H1 (cell line): ENCODE measurements around the gene ZNF692. TPM values are rescaled to one million over a fixed set of nuclear protein-coding genes. Genes with fewer than 3 reads are reported as not detected.

ENCODE experiments used
- CTCF ChIA-PET: fragments of 300-600 bp; sonication (Branson Sonifier 250); formaldehyde crosslinking; loops from one replicate; lab custom pipeline; 2021; ENCODE audit not compliant: partially characterized antibody; lab: Charles Lee
- POLR2A ChIA-PET: fragments of 300-600 bp; sonication (Branson Sonifier 250); formaldehyde crosslinking; loops from one replicate; lab custom pipeline; 2021; ENCODE audit warnings: inconsistent platforms; ENCODE audit not compliant: partially characterized antibody; lab: Charles Lee
- DNase-seq, 2 experiments: peaks; one replicate each; pipeline versions ENCODE4 v3.0.0 to v3.0.0-alpha.2; 2010 to 2022; ENCODE audit warnings: low spot score in 2 of 2, low read depth in 1 of 2, mixed read lengths in 1 of 2
- FAIRE-seq: peaks from 2 replicates; lab custom pipeline; 2011; peaks lifted over from hg19 to GRCh38; lab: Jason Lieb, UNC
- H2AFZ ChIP-seq: 2 replicates; pipeline ENCODE4 v1.8.1; 2012; ENCODE audit warnings: low read length, inconsistent platforms
- H2AK5ac ChIP-seq: 2 replicates; pipeline ENCODE4 v1.6.1; 2013; ENCODE audit warnings: low read depth, low read length
- H2BK120ac ChIP-seq: replicated peaks from 2 replicates; pipeline ENCODE3; 2013; ENCODE audit warnings: low read depth, low read length, inconsistent platforms
- H2BK12ac ChIP-seq: 2 replicates; pipeline ENCODE4 v1.6.1; 2013; ENCODE audit warnings: low read depth, low read length
- H2BK15ac ChIP-seq: 2 replicates; pipeline ENCODE4 v1.6.1; 2013; ENCODE audit warnings: low read length
- H2BK20ac ChIP-seq: 2 replicates; pipeline ENCODE4 v1.6.1; 2013; ENCODE audit warnings: low read length
- H2BK5ac ChIP-seq: 2 replicates; pipeline ENCODE4 v1.6.1; 2013; ENCODE audit warnings: low read depth, low read length
- H3K14ac ChIP-seq: 2 replicates; pipeline ENCODE4 v1.6.1; 2013; ENCODE audit warnings: inconsistent platforms; ENCODE audit not compliant: insufficient read length
- H3K18ac ChIP-seq: 2 replicates; pipeline ENCODE4 v1.6.1; 2013; ENCODE audit warnings: low read length; ENCODE audit errors: extremely low read depth
- H3K23ac ChIP-seq: 2 replicates; pipeline ENCODE4 v1.6.1; 2013; ENCODE audit warnings: inconsistent platforms; ENCODE audit not compliant: insufficient read length
- H3K23me2 ChIP-seq: 2 replicates; pipeline ENCODE4 v1.6.1; 2013; ENCODE audit warnings: low read depth, low read length
- H3K27ac ChIP-seq: 2 replicates; pipeline ENCODE4 v1.6.1; 2011; ENCODE audit warnings: low read depth, low read length, inconsistent platforms
- H3K27me3 ChIP-seq, 4 experiments: replicated peaks in 1 of 4; 1 replicate in 1 of 4; 2 replicates in 3 of 4; pipeline versions ENCODE4 v1.6.1 to v1.8.1; 2011 to 2013; ENCODE audit warnings: low read length in 3 of 4, mild to moderate bottlenecking in 3 of 4, inconsistent platforms in 2 of 4, mixed read lengths in 2 of 4, moderate library complexity in 1 of 4; ENCODE audit not compliant: control insufficient read depth in 3 of 4, insufficient read depth in 3 of 4; ENCODE audit errors: extremely low read depth in 1 of 4
- H3K36me3 ChIP-seq, 4 experiments: 2 replicates each; pipeline versions ENCODE4 v1.6.1 to v1.8.1; 2011 to 2013; ENCODE audit warnings: mild to moderate bottlenecking in 4 of 4, low read length in 3 of 4, moderate library complexity in 2 of 4, control low read depth in 1 of 4, inconsistent platforms in 1 of 4; ENCODE audit not compliant: insufficient read depth in 4 of 4, control insufficient read depth in 2 of 4
- H3K4ac ChIP-seq: replicated peaks from 2 replicates; pipeline ENCODE3; 2013; ENCODE audit warnings: low read length, low read depth, mixed read lengths, inconsistent platforms; ENCODE audit not compliant: insufficient read length
- H3K4me1 ChIP-seq, 4 experiments: replicated peaks in 1 of 4; 1 replicate in 1 of 4; 2 replicates in 3 of 4; pipeline versions ENCODE4 v1.6.1 to v1.8.1; 2011 to 2013; ENCODE audit warnings: low read length in 3 of 4, inconsistent platforms in 2 of 4, mixed read lengths in 1 of 4; ENCODE audit not compliant: insufficient read depth in 4 of 4, control insufficient read depth in 3 of 4
- H3K4me2 ChIP-seq, 2 experiments: 2 replicates each; pipeline versions ENCODE4 v1.6.1 to v1.8.1; 2011 to 2013; ENCODE audit warnings: low read depth in 2 of 2, low read length in 2 of 2, control low read depth in 1 of 2, inconsistent platforms in 1 of 2, mild to moderate bottlenecking in 1 of 2; ENCODE audit not compliant: insufficient read depth in 1 of 2
- H3K4me3 ChIP-seq, 4 experiments: fragments of 200-600, 300-600 bp in 1 of 4; sonication (generic), shearing (Covaris generic), sonication (Bioruptor Twin) in 1 of 4; 2 replicates each; pipeline versions ENCODE4 v1.5.1 to v1.8.1; 2011 to 2016; ENCODE audit warnings: low read length in 4 of 4, low read depth in 3 of 4, control low read depth in 2 of 4, inconsistent platforms in 2 of 4, mild to moderate bottlenecking in 2 of 4, mixed read lengths in 1 of 4, moderate library complexity in 1 of 4; ENCODE audit not compliant: insufficient read depth in 2 of 4; ENCODE audit errors: extremely low read depth in 1 of 4
- H3K56ac ChIP-seq: replicated peaks from 2 replicates; pipeline ENCODE3; 2013; ENCODE audit warnings: low read depth, mild to moderate bottlenecking, mixed read lengths, low read length, inconsistent platforms; ENCODE audit not compliant: insufficient read length
- H3K79me1 ChIP-seq: 2 replicates; pipeline ENCODE4 v1.6.1; 2013; ENCODE audit warnings: low read depth, low read length, control low read depth
- H3K79me2 ChIP-seq, 2 experiments: 2 replicates each; pipeline versions ENCODE4 v1.6.1 to v1.8.1; 2012 to 2013; ENCODE audit warnings: low read length in 2 of 2, mild to moderate bottlenecking in 2 of 2, inconsistent platforms in 1 of 2; ENCODE audit not compliant: insufficient read depth in 2 of 2, control insufficient read depth in 1 of 2
- H3K9ac ChIP-seq, 4 experiments: replicated peaks in 1 of 4; 1 replicate in 1 of 4; 2 replicates in 3 of 4; pipeline versions ENCODE4 v1.6.1 to v1.8.1; 2011 to 2013; ENCODE audit warnings: low read depth in 3 of 4, low read length in 3 of 4, control low read depth in 2 of 4, mild to moderate bottlenecking in 2 of 4, moderate library complexity in 2 of 4, inconsistent platforms in 1 of 4; ENCODE audit errors: extremely low read depth in 1 of 4
- H3K9me3 ChIP-seq, 2 experiments: 2 replicates each; pipeline versions ENCODE4 v1.6.1 to v1.8.1; 2012 to 2013; ENCODE audit warnings: mild to moderate bottlenecking in 2 of 2, moderate library complexity in 2 of 2, control low read depth in 1 of 2, inconsistent platforms in 1 of 2, low read depth in 1 of 2, low read length in 1 of 2, mixed read lengths in 1 of 2; ENCODE audit not compliant: insufficient read depth in 2 of 2
- H4K20me1 ChIP-seq, 2 experiments: replicated peaks in 1 of 2; 2 replicates each; pipeline versions ENCODE3 to v1.8.1; 2011 to 2013; ENCODE audit warnings: inconsistent platforms in 2 of 2, low read length in 2 of 2, mild to moderate bottlenecking in 1 of 2; ENCODE audit not compliant: insufficient read depth in 2 of 2, control insufficient read depth in 1 of 2
- H4K5ac ChIP-seq: 2 replicates; pipeline ENCODE4 v1.6.1; 2013; ENCODE audit warnings: low read length, low read depth, mixed read lengths, inconsistent platforms; ENCODE audit not compliant: insufficient read length
- H4K8ac ChIP-seq: 2 replicates; pipeline ENCODE4 v1.8.0; 2013; ENCODE audit warnings: mild to moderate bottlenecking, moderate library complexity, low read length, inconsistent platforms; ENCODE audit not compliant: insufficient read depth; ENCODE audit errors: extremely low read depth
- H4K91ac ChIP-seq: replicated peaks from 2 replicates; pipeline ENCODE3; 2013; ENCODE audit warnings: low read length, mixed read lengths, inconsistent platforms; ENCODE audit not compliant: insufficient read length
- BACH1 ChIP-seq: IDR thresholded peaks from 2 replicates; pipeline ENCODE4 v1.6.1; 2012; ENCODE audit warnings: low read length, improper control_type of control experiment
- CTBP2 ChIP-seq: IDR thresholded peaks from 2 replicates; pipeline ENCODE4 v1.7.0; 2011; ENCODE audit warnings: borderline replicate concordance, mild to moderate bottlenecking, moderate library complexity, mixed read lengths, low read length; ENCODE audit not compliant: insufficient read depth, insufficient read length
- FOSL1 ChIP-seq: IDR thresholded peaks from 2 replicates; pipeline ENCODE4 v1.6.1; 2011; ENCODE audit warnings: mild to moderate bottlenecking, low read depth, low read length, moderate library complexity; ENCODE audit not compliant: insufficient read depth
- NANOG ChIP-seq: IDR thresholded peaks from 2 replicates; pipeline ENCODE4 v1.6.1; 2011; ENCODE audit warnings: low read length, low read depth, mild to moderate bottlenecking, inconsistent platforms; ENCODE audit not compliant: insufficient read depth, poor library complexity, severe bottlenecking
- NRF1 ChIP-seq: IDR thresholded peaks from 2 replicates; pipeline ENCODE4 v1.6.1; 2011; ENCODE audit warnings: mild to moderate bottlenecking, low read depth, low read length, improper control_type of control experiment
- POLR2AphosphoS5 ChIP-seq: IDR thresholded peaks from 2 replicates; pipeline ENCODE4 v1.6.1; 2011; ENCODE audit warnings: low read depth, low read length
- SIRT6 ChIP-seq: IDR thresholded peaks from one replicate; pipeline ENCODE4 v1.7.1; 2012; ENCODE audit warnings: low read length, inconsistent platforms
- TAF1 ChIP-seq: IDR thresholded peaks from 2 replicates; pipeline ENCODE4 v1.6.1; 2011; ENCODE audit warnings: mild to moderate bottlenecking, low read depth, low read length
- TBP ChIP-seq: IDR thresholded peaks from 2 replicates; pipeline ENCODE4 v1.6.1; 2011; ENCODE audit warnings: low read depth, low read length, improper control_type of control experiment
- WGBS, 2 experiments: shearing (Covaris generic) in 1 of 2; methylation state at CpG; one replicate each; pipeline versions ENCODE4 v1.1.6 to v1.1.7; 2013 to 2015; ENCODE audit warnings: low lambda C conversion rate in 2 of 2, mixed read lengths in 2 of 2, inconsistent platforms in 1 of 2, low coverage in 1 of 2, missing lambda C conversion rate in 1 of 2; ENCODE audit not compliant: insufficient replicate concordance in 2 of 2, insufficient coverage in 1 of 2, insufficient read length in 1 of 2; ENCODE audit errors: extremely low coverage in 1 of 2, missing lambda C conversion rate in 1 of 2; 5-methylcytosine and 5-hydroxymethylcytosine counted together
- polyA plus RNA-seq, 7 experiments: library from polyadenylated mRNA; depleted of rRNA in 3 of 7; stranded (reverse) in 5 of 7; unstranded in 2 of 7; fragments of >200 nt in 5 of 7; fragments of 200-250 nt in 2 of 7; gene quantifications; 1 replicate in 5 of 7; 2 replicates in 1 of 7; 4 replicates in 1 of 7; pipeline versions ENCODE4 v1.2.1 to v1.2.3, GENCODE V29; 2011 to 2013; ENCODE audit warnings: missing spikeins in 2 of 7, mixed read lengths in 2 of 7
- total RNA-seq: library from RNA; stranded (reverse); fragmentation: NEBNext Ultra II Directional; extraction: Animal tissue kit (Norgen Biotek cat#: 25700); gene quantifications from 2 replicates; pipeline ENCODE4 v1.2.1, GENCODE V29; 2021
- TF ChIP-seq, protein P1 (sequence below): IDR thresholded peaks from 2 replicates; pipeline ENCODE4 v1.6.1; 2012; ENCODE audit warnings: low read length, inconsistent platforms

Gene ZNF692
- total and polyA plus RNA-seq, 2 of the 8 experiments (the other 6 are each of a cell fraction or from before 2014, with no cell fraction given): 38.4 to 52.3 TPM

DNA sequence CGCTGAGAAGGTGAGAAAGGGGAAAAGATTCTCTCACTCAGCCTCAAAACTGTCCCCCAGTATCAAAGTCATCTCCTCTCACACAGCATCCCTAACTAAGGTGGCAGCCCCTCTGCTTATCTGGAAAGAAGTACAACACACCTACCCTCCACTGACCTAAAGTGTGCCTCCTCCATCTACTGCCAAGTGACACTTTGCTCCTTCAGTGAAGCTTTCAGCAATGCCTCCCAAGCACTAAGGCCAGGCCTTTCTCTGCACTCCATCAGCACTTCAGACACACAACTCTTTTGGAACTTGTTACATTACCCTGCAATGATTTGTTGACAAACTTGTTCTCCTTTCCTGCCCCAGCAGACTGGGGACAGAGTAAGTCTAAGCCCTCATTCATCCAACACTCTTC, 34.6 kb downstream of the ZNF692 start:
- Histone ChIP-seq H3K9ac (0 out of 7 replicates have a peak overlapping the region, but pooled peaks of 1 of the 4 experiments have one; percentile 27), H4K5ac (no peak overlapping the region), H4K91ac (no peak overlapping the region), H3K27ac (no peak overlapping the region), H3K14ac (no peak overlapping the region), H3K79me1 (peaks cover 13% of the 10 kb centered on the region), H3K4me3 (peak overlapping the region in 1 of 4 experiments; percentile 88; a peak in 1 of 8 replicates), H2BK15ac (no peak overlapping the region), H3K23ac (no peak overlapping the region), H3K79me2 (peaks cover 0 to 58% of the 10 kb centered on the region in 2 experiments; a peak in 3 of 4 replicates), H3K56ac (no peak overlapping the region), H3K4ac (no peak overlapping the region), H2BK5ac (no peak overlapping the region), H3K27me3 (no peaks in the 10 kb centered on the region), H3K4me2 (peak overlapping the region; percentile 80 to 81; a peak in 3 of 4 replicates), H2AK5ac (no peak overlapping the region), H3K4me1 (peaks cover 0 to 5% (median 1%) of the 10 kb centered on the region in 4 experiments; a peak in 5 of 7 replicates), H4K20me1 (peaks cover 0 to 7% of the 10 kb centered on the region in 2 experiments), H4K8ac (no peak overlapping the region), H3K23me2 (peaks cover 10% of the 10 kb centered on the region), H3K18ac (no peak overlapping the region), H3K9me3 (no peaks in the 10 kb centered on the region), H2BK12ac (no peak overlapping the region), H2BK120ac (no peak overlapping the region), H2BK20ac (no peak overlapping the region), H3K36me3 (peaks cover 0 to 22% (median 9%) of the 10 kb centered on the region in 4 experiments; a peak in 6 of 8 replicates), H2AFZ (no peak overlapping the region)
- DNase-seq (no peak), FAIRE-seq (no peak)
- TF ChIP-seq POLR2AphosphoS5 (no peak), NRF1 (no peak), NANOG (no peak), TAF1 (no peak), TBP (no peak), SIRT6 (no peak), CTBP2 (no peak), BACH1 (no peak), FOSL1 (no peak)
- TF ChIP-seq, protein P1, sequence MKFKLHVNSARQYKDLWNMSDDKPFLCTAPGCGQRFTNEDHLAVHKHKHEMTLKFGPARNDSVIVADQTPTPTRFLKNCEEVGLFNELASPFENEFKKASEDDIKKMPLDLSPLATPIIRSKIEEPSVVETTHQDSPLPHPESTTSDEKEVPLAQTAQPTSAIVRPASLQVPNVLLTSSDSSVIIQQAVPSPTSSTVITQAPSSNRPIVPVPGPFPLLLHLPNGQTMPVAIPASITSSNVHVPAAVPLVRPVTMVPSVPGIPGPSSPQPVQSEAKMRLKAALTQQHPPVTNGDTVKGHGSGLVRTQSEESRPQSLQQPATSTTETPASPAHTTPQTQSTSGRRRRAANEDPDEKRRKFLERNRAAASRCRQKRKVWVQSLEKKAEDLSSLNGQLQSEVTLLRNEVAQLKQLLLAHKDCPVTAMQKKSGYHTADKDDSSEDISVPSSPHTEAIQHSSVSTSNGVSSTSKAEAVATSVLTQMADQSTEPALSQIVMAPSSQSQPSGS: no peak
- CTCF ChIA-PET: interaction anchor here (1.3 to 2.9 kb wide), 3 partner anchors 13 to 31 kb away, joined by 3 to 14 read pairs (median 12); partner anchors contain the start of gene ZNF672
- WGBS, 2 experiments: 100% methylated on average over 1 of the region's 1 CpG; no CpG with 5 or more reads in 1 of the 2 experiments
- POLR2A ChIA-PET: interaction anchor here (2.3 to 6.0 kb wide), 3 partner anchors 13 to 49 kb away, joined by 8 to 69 read pairs (median 15); partner anchors contain the start of gene ZNF672
